ENCODE results near the gene DSTN. TPM values are rescaled to one million over a fixed set of nuclear protein-coding genes. Genes with fewer than 3 reads are reported as not detected.

Gene DSTN
- total RNA-seq, 4 donors from 2014 or later: 111 to 151 (median 117) TPM

DNA sequence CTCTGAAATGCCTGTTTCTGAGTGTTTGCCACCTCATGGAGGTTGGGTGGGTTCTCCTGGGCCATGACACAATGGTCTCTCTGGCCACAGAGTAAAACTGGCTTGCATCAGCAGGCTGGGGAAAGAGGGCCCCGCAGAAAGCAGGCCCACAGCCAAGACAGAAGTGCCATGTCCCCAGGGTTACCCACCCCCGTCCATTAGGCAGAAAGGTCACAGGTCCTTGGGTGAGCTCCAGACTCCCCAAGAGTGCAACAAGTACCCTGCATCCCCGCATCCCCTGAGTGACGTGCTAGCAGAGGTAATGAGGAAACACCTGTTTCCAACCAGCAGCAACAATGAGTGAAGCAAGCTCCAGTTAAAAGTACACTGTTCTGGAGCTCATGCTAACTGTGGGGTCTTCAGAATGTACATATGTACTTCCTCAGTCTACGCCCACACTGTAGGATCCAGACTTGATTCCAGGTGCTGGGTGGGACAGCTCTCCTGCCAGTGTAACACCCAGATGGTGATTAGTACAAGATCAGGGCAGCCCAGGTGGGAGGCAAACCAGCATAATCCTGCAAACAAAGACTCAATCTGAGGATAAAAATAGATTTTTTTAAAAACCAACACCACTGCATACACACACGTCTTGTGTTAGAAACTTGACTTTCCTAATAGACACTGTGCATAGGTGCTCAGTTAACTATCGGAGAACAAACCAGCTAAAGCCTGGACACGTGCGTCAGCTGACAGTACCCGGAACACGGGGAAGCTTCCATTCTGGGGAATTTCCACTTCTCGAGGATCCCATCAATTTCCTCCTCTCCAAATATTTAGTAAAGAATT is 80.6 kb downstream of the DSTN start:
- H3K9me3 ChIP-seq: no peaks in the 10 kb centered on the region
- peaks cover 0 to 74% (median 7%) of the 10 kb centered on the region in 4 donors for H3K4me1 ChIP-seq
- DNase-seq: peak in 1 of 3 donors; percentile 35
- peaks cover 0 to 20% (median 0%) of the 10 kb centered on the region in 3 donors for H3K36me3 ChIP-seq
- H3K27ac ChIP-seq: no peak overlapping the region
- no peaks in the 10 kb centered on the region for H3K27me3 ChIP-seq
- no peak overlapping the region for H3K4me3 ChIP-seq
- TF ChIP-seq POLR2A (IDR thresholded peaks at IDR 0.05): no peak
- TF ChIP-seq, protein P1, sequence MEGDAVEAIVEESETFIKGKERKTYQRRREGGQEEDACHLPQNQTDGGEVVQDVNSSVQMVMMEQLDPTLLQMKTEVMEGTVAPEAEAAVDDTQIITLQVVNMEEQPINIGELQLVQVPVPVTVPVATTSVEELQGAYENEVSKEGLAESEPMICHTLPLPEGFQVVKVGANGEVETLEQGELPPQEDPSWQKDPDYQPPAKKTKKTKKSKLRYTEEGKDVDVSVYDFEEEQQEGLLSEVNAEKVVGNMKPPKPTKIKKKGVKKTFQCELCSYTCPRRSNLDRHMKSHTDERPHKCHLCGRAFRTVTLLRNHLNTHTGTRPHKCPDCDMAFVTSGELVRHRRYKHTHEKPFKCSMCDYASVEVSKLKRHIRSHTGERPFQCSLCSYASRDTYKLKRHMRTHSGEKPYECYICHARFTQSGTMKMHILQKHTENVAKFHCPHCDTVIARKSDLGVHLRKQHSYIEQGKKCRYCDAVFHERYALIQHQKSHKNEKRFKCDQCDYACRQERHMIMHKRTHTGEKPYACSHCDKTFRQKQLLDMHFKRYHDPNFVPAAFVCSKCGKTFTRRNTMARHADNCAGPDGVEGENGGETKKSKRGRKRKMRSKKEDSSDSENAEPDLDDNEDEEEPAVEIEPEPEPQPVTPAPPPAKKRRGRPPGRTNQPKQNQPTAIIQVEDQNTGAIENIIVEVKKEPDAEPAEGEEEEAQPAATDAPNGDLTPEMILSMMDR (IDR thresholded peaks at IDR 0.05): no peak

DNA sequence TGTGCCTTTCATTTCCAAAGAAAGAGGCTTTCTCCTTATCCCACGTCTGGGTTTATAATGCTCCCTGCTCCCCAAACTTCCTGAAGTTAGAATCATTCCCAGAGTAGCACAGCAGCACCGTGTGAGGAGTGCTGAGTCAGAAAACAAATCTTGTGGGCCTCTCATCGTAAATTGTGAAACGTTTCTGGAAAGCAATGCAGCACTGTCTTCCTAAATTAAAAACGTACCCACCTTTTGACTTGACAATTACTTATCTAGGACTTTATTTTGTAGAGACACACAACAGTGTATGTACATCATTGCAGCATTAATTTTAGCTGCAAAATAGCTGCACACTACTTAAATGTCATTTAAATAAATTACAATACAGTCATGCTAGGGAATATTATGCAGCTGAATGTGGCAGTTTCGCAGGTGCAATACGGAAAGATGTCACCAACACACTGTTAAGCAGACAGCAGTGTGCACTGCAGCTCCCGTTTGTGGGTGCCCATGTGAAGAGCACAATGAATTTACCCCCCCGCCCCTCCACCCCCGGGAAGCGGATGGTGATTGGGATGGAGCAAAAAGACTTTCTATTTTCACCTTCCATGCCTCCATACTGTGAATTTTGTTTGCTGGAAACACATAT is 81.4 kb downstream of the DSTN start:
- TF ChIP-seq, protein P1 (IDR thresholded peaks at IDR 0.05): no peak
- no peak for TF ChIP-seq POLR2A (IDR thresholded peaks at IDR 0.05)
- peaks cover 0 to 22% (median 0%) of the 10 kb centered on the region in 3 donors for H3K36me3 ChIP-seq
- H3K4me1 ChIP-seq: peaks cover 0 to 67% (median 7%) of the 10 kb centered on the region in 4 donors
- H3K27ac ChIP-seq: no peak overlapping the region
- H3K27me3 ChIP-seq: no peaks in the 10 kb centered on the region
- DNase-seq: no peak
- H3K4me3 ChIP-seq: no peak overlapping the region
- no peaks in the 10 kb centered on the region for H3K9me3 ChIP-seq

DNA sequence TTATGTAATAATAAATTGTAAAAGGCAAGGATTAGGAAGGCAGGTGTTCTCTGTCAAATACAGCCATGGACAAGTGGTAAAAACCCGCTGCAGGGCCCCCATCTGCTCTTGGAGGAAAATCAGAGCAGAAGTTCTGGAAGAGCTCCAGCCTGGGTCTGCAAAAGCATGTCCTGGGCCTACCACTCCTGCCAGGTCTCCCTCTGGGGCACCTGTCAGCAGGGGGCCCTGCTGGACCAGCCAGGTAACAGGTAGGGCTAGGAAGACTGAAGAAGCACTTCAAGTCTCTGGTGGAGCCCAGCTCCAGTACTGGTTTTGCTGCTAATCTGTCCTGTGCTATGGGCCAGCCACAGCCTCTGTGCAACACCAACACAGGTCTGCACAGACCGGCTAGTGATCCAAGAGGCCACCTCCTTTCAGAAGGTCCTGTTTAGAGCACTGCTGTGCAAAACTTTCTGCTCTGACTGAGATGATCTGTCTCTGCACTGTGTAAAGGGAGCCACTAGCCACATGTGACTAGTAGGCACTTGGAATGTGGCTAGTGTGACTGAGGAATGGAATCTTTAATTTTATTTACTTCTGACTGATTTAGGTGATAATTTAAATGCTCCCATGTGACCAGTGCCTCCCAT is 82.0 kb downstream of the DSTN start:
- H3K4me3 ChIP-seq: no peak overlapping the region
- peaks cover 0 to 29% (median 0%) of the 10 kb centered on the region in 3 donors for H3K36me3 ChIP-seq
- no peak overlapping the region for H3K27ac ChIP-seq
- H3K27me3 ChIP-seq: no peaks in the 10 kb centered on the region
- no peaks in the 10 kb centered on the region for H3K9me3 ChIP-seq
- peak in 1 of 3 donors; percentile 50 for DNase-seq
- H3K4me1 ChIP-seq: peaks cover 0 to 61% (median 7%) of the 10 kb centered on the region in 4 donors
- TF ChIP-seq, protein P1 (IDR thresholded peaks at IDR 0.05): peak in 2 of 6 experiments; percentile 20 to 31
- TF ChIP-seq POLR2A (IDR thresholded peaks at IDR 0.05): no peak

DNA sequence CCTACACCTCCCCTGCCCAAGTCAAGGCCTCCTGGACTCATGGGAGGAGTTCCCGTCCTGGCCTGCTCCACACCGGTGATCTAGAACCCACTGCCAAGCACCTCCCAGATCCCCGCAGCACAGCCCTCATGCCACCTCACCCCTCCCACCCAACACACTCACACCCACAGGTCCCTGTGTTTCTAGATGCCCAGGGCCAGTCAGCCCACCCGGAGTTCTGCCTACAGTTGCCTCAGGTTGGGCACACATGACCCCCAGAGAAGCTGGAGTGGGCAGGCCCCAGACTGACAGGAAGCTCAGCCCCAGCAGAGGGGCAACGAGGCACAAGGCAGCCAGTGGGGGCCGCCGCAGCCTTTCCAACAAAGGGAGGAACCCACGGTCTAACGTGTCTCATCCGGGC is 82.5 kb downstream of the DSTN start:
- no peak overlapping the region for H3K27ac ChIP-seq
- peak in 1 of 3 donors; percentile 36 for DNase-seq
- H3K9me3 ChIP-seq: no peaks in the 10 kb centered on the region
- no peak for TF ChIP-seq POLR2A (IDR thresholded peaks at IDR 0.05)
- TF ChIP-seq, protein P1 (IDR thresholded peaks at IDR 0.05): no peak
- H3K27me3 ChIP-seq: no peaks in the 10 kb centered on the region
- H3K36me3 ChIP-seq: peaks cover 0 to 32% (median 0%) of the 10 kb centered on the region in 3 donors
- H3K4me1 ChIP-seq: peaks cover 0 to 55% (median 7%) of the 10 kb centered on the region in 4 donors
- H3K4me3 ChIP-seq: no peak overlapping the region

DNA sequence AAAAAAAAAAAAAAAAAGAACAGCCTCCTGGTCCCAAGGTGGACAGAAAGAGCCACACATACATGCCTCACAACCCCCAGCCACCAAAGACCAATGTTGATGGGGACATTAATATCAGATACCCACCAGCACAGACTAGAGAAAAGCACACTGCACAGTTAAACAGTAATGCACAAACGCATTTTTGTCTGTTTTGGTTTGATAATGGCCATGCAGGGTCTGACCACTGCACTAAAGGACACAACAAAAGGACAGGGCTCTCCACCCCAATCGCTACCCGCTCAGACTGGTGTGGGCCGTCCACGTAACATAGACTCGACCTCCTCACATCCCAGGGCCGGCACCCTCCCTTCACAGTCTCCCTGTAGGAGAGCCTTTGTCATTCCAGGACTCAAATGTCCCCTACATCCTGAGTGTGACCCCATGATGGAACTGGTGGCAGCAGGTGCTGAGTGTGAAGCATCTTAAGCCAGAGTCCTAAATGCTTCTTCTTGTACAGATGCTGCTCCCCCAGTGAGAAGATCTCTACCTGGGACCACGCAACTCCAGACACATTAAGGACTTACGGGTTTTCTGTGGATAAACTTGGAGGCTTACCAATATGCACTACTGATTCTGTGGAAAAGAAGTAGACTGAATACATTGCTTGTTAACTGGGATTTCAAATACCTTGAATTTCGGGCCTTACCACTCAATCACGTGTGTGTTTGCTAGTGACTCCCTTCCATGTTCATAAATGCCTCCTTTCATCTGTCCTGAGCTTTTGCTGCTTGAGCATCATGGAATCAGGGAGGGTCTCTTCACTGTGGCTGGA is 84.2 kb downstream of the DSTN start:
- peaks cover 0 to 41% (median 4%) of the 10 kb centered on the region in 4 donors for H3K4me1 ChIP-seq
- H3K36me3 ChIP-seq: peaks cover 0 to 47% (median 0%) of the 10 kb centered on the region in 3 donors
- TF ChIP-seq, protein P1 (IDR thresholded peaks at IDR 0.05): no peak
- no peak for TF ChIP-seq POLR2A (IDR thresholded peaks at IDR 0.05)
- no peak overlapping the region for H3K4me3 ChIP-seq
- H3K27ac ChIP-seq: no peak overlapping the region
- DNase-seq: no peak
- H3K27me3 ChIP-seq: no peaks in the 10 kb centered on the region
- no peaks in the 10 kb centered on the region for H3K9me3 ChIP-seq

Data from Peyer's patch (tissue), 4 donors.